ELF-1 (cell line): ENCODE measurements around the gene NOTUM.

Experiments used
- DNase-seq: peaks from one replicate; pipeline ENCODE4 v3.0.0-alpha.2; 2016; ENCODE audit warnings: low read depth, low spot score

The NOTUM gene

DNA sequence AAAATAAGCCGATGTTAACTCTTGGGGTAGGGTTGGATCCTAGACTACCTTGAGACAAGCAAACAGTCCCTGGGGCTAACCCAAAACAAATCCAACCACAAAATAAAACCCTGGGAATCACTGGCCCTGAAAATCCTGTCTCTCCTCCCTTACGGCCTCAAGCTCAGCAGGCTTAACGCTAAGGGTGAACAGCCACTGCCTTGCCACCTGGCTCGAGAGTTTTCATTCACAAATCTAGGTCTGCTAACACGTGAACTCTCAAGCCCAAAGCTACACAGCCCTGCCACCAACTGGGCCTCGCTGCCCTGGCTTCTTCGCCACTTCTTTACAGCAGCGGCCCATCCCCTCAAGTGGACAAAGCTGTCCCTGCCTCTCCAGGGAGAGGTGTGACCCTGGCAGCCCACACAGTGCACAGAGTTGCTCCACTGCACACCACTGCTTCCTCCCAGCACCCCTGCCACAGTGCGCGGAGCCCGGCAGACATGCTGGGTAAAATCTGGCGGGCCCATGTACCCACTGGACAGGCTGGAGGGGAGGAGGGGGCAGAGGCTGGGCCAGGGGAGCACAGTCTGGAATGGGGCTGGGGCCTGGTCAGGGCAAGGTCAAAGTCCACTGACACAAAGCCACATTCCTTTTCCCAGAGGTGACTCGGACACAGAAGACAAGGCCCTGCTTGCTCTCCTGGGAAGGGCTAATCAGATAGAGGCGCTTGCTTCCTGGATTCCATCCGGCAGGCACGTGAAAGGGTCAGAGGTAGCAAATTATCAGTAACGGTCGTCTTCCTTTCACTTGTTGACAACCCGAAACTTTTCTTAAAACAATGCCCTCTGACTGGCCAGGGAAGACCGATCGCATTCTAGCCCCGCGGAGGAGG lies 50.8 kb downstream of the NOTUM start:
- peak; percentile 58 for DNase-seq

GRCh38 chr17:81909231-81909630 lies 51.8 kb downstream of the NOTUM start:
- no peak for DNase-seq

- no peak for DNase-seq
These were observed 52.2 kb downstream of the NOTUM start for GRCh38 chr17:81908793-81909192.

GRCh38 chr17:81907219-81908145 lies 53.5 kb downstream of the NOTUM start:
- DNase-seq = no peak

DNA sequence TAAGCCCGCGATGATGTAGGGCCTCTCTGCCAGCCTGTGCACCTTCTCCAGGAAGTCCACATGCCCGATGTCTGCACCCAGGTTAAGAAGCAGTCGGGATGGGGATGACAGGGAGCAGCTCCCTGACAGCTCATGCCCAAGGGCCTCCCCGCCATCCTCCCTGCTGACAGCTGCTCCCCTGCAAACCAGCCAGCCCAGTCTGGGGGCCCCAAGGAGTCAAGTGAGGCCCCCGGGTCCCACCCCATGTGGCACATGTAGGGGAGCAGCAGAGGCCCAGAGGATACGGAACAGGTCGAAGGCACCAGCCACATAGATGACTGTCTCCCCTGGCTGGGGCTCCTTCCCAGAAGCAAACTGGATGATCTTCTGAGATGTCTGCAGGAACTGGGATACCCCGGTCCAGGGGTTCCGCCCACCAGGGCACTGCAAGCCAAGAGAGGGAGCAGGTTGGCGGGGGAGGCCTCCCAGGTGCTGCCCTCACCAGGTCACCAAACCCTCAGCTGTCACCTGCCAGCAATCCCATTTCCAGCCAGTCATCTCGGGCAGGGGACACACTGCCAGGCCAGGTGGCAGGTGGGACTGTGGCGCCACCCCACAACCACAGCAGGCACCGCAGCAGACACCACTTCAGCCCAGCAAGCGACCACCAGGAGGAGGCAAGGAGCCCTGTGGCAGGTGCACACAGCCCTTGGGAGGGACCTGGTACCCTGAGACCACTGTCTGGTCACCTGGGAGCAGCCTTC lies 54.3 kb downstream of the NOTUM start:
- DNase-seq = no peak

- DNase-seq = no peak
These were observed 55.0 kb downstream of the NOTUM start for GRCh38 chr17:81905993-81906392.

DNA sequence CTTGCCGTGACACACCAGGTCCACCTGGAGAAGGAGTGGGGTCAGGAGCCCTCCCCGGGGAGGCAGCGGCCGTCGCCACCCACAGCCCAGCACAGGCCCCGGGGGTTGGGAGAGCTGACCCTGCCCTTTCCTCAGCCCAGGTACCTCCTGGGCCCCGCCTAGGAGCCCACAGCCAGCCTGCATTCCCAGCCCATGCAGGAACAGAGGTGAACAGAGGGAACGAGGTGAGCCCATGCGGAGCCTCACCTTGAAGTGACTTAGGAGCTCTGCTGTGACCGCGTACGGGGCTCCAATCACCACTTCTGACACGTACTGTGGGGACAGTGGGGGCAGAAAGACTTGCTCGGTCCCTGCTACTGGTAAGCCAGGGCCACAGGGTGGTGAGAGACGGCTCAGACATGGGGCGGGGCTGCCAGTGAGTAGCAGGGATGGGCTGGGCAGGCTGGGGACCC lies 55.5 kb downstream of the NOTUM start:
- DNase-seq = no peak

DNA sequence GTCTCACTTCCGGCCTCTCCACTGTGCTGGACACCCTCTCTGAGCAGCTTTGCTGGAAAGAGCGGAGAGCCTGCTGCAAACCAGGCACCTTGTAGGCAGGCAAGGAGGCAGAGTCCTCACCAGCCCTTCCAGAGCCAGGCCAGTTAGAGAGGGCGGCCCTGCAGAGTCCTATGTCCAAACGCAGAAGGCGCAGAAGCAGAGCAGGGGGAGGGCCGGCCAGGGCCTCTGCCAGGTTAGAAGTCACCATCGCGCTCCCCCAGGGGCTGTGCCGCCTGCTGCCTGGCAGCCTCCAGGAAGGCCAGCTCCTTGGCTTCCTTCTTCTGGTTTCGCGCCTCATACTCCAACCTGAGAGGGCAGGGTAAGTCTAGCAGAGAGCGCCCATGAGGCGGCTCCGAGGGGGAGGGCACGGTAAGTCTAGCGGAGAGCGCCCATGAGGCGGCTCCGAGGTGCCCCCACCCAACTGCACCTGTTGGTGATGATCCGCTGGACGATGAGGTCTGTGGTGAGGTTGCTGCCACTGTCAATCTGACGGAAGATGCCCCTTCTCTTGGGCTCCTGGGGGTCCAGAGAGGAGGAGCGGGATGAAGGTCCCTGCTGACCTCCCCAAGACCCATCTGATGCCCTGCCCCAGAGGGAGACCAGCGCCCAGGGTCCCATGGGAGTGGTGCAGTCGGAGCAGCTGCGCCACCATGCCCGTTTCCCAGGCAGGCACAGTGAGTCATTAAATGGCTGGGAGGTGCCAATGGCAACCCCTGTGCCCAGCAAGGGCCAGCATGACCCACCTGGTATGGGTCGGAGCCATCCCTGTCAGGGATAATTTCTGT lies 56.2 kb downstream of the NOTUM start:
- DNase-seq = no peak

GRCh38 chr17:81903896-81904599 lies 56.9 kb downstream of the NOTUM start:
- no peak for DNase-seq

DNA sequence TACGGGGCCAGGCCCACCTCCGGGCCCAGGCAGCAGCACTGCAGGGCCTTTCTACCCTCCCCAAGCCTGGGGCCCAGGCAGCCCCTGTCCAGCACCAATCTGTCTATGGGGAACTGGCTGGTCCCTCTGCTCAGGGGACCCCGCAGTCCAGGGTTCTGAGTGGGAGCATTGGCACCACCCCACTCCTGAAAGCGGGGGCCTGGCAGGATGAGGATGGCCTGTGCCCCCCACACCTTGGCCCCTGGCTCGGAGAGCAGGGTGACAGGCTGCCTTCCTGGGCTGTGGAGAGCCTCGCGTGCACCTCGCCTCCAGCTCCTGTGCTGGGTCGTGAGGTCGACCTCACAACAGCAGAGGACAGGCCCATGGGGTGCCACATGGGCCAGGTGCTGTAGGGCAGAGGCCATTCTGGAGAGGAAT lies 57.6 kb downstream of the NOTUM start:
- no peak for DNase-seq

DNA sequence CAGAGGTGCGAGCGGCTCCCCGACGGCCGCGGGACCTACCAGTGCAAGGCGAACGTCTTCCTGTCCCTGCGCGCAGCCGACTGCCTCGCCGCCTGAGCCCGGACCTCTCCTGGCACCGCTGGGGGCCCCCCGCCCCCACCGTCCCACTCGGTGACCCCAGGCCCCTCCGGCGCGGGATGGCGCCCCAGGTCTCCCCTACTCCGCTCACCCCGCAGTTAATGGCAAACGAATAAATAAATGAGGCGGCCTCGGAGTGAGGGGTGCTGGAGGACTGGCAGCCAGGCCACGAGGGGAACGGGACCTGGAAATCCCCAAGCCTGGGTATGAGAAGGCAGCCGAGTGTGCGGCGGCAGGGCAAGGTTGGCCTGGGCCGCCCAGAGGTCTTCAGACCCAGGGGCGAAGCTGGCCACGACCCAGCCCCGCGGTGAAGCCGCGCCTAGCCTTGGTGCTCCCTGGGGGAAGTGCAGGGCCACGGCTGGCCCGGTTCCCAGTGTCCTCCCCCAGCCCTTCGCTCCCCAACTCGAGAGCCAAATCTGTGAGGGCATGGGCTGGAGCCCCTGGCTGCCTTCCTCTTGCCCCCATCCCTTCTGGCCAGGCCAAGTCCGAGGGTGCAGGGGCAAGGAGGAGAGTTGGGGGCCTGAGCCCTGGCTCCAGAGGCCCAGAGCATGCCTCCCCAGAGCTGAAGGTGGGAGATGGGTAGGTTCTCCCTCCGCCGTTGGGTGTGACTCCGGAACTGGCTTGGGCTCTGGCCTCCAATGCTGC lies 58.2 kb downstream of the NOTUM start:
- no peak for DNase-seq
